Measurements from ENCODE around the gene ENTPD1.

The ENTPD1 gene

GRCh38 chr10:95794195-95794594 is 38.2 kb downstream of the ENTPD1 start:
- Histone ChIP-seq H3K4me1 (ENCODE audit: control insufficient read depth in 2 of 2, insufficient read depth in 1 of 2, low read depth in 1 of 2, low read length in 2 of 2) (peaks cover 0 to 7% of the 10 kb centered on the region in 2 donors), H3K9me3 (replicated peaks in 1 of 2; ENCODE audit: control insufficient read depth in 2 of 2, insufficient read depth in 1 of 2, low read depth in 1 of 2, low read length in 2 of 2) (no peaks in the 10 kb centered on the region), H3K27ac (replicated peaks; ENCODE audit: low read length) (no peak overlapping the region), H3K14ac (ENCODE audit: low read length) (no peak overlapping the region), H3K4me3 (ENCODE audit: low read length in 2 of 2) (no peak overlapping the region), H4K8ac (ENCODE audit: low read depth, low read length) (no peak overlapping the region), H2BK5ac (ENCODE audit: low read length) (no peak overlapping the region), H3K23ac (ENCODE audit: low read depth, low read length, poor library complexity) (no peak overlapping the region), H3K36me3 (replicated peaks in 1 of 2; ENCODE audit: control insufficient read depth in 2 of 2, insufficient read depth in 2 of 2, low read length in 2 of 2) (no peaks in the 10 kb centered on the region), H3K9ac (ENCODE audit: low read depth, low read length, poor library complexity) (no peak overlapping the region), H4K91ac (ENCODE audit: low read depth, low read length, poor library complexity) (no peak overlapping the region), H3K18ac (ENCODE audit: low read length) (no peak overlapping the region), H2AK5ac (ENCODE audit: low read depth, low read length) (no peak overlapping the region), H3K79me1 (ENCODE audit: low read depth, low read length) (no peaks in the 10 kb centered on the region), H2BK12ac (ENCODE audit: low read length) (no peak overlapping the region), H2AFZ (ENCODE audit: low read length) (no peak overlapping the region), H3K4ac (ENCODE audit: low read length) (no peak overlapping the region), H2BK120ac (ENCODE audit: low read depth, low read length) (no peak overlapping the region), H3K27me3 (ENCODE audit: control insufficient read depth in 3 of 3, insufficient read depth in 3 of 3, low read depth in 1 of 3, low read length in 3 of 3) (no peaks in the 10 kb centered on the region), H3K4me2 (ENCODE audit: insufficient read depth, low read length, poor library complexity, severe bottlenecking) (no peak overlapping the region), H2BK15ac (ENCODE audit: low read length) (no peak overlapping the region)
- DNase-seq (ENCODE audit: low spot score): no peak
- WGBS, 2 donors (ENCODE audit: extremely low coverage in 2 of 2, insufficient read length in 2 of 2, insufficient replicate concordance in 1 of 2): no CpG with 5 or more reads among the region's 3 CpGs

- no peak overlapping the region for H3K4ac ChIP-seq (ENCODE audit: low read length)
- no peak overlapping the region for H3K27ac ChIP-seq (replicated peaks; ENCODE audit: low read length)
- H3K4me3 ChIP-seq (ENCODE audit: low read length in 2 of 2): no peak overlapping the region
- no peak overlapping the region for H4K8ac ChIP-seq (ENCODE audit: low read depth, low read length)
- no peak overlapping the region for H2BK5ac ChIP-seq (ENCODE audit: low read length)
- no peak overlapping the region for H4K91ac ChIP-seq (ENCODE audit: low read depth, low read length, poor library complexity)
- no peak overlapping the region for H2BK120ac ChIP-seq (ENCODE audit: low read depth, low read length)
- H3K4me1 ChIP-seq (ENCODE audit: control insufficient read depth in 2 of 2, insufficient read depth in 1 of 2, low read depth in 1 of 2, low read length in 2 of 2): peaks cover 0 to 7% of the 10 kb centered on the region in 2 donors
- no peak overlapping the region for H3K18ac ChIP-seq (ENCODE audit: low read length)
- no peak overlapping the region for H3K9ac ChIP-seq (ENCODE audit: low read depth, low read length, poor library complexity)
- H3K23ac ChIP-seq (ENCODE audit: low read depth, low read length, poor library complexity): no peak overlapping the region
- no peak overlapping the region for H3K14ac ChIP-seq (ENCODE audit: low read length)
- H3K27me3 ChIP-seq (ENCODE audit: control insufficient read depth in 3 of 3, insufficient read depth in 3 of 3, low read depth in 1 of 3, low read length in 3 of 3): no peaks in the 10 kb centered on the region
- H2BK15ac ChIP-seq (ENCODE audit: low read length): no peak overlapping the region
- H2BK12ac ChIP-seq (ENCODE audit: low read length): no peak overlapping the region
- no peak overlapping the region for H2AFZ ChIP-seq (ENCODE audit: low read length)
- no peaks in the 10 kb centered on the region for H3K36me3 ChIP-seq (replicated peaks in 1 of 2; ENCODE audit: control insufficient read depth in 2 of 2, insufficient read depth in 2 of 2, low read length in 2 of 2)
- no peak overlapping the region for H2AK5ac ChIP-seq (ENCODE audit: low read depth, low read length)
- H3K9me3 ChIP-seq (replicated peaks in 1 of 2; ENCODE audit: control insufficient read depth in 2 of 2, insufficient read depth in 1 of 2, low read depth in 1 of 2, low read length in 2 of 2): no peaks in the 10 kb centered on the region
- WGBS, 2 donors (ENCODE audit: extremely low coverage in 2 of 2, insufficient read length in 2 of 2, insufficient replicate concordance in 1 of 2): no CpG with 5 or more reads among the region's 3 CpGs
- DNase-seq (ENCODE audit: low spot score): no peak
- no peak overlapping the region for H3K4me2 ChIP-seq (ENCODE audit: insufficient read depth, low read length, poor library complexity, severe bottlenecking)
- H3K79me1 ChIP-seq (ENCODE audit: low read depth, low read length): no peaks in the 10 kb centered on the region
These were observed 39.6 kb downstream of the ENTPD1 start for GRCh38 chr10:95795602-95796001.

GRCh38 chr10:95796504-95796903 is 40.5 kb downstream of the ENTPD1 start:
- peaks cover 0 to 7% of the 10 kb centered on the region in 2 donors for H3K4me1 ChIP-seq (ENCODE audit: control insufficient read depth in 2 of 2, insufficient read depth in 1 of 2, low read depth in 1 of 2, low read length in 2 of 2)
- H2AFZ ChIP-seq (ENCODE audit: low read length): no peak overlapping the region
- no peak overlapping the region for H3K18ac ChIP-seq (ENCODE audit: low read length)
- no peak overlapping the region for H2BK15ac ChIP-seq (ENCODE audit: low read length)
- H4K8ac ChIP-seq (ENCODE audit: low read depth, low read length): no peak overlapping the region
- H3K79me1 ChIP-seq (ENCODE audit: low read depth, low read length): no peaks in the 10 kb centered on the region
- no peak overlapping the region for H3K4me2 ChIP-seq (ENCODE audit: insufficient read depth, low read length, poor library complexity, severe bottlenecking)
- H3K27me3 ChIP-seq (ENCODE audit: control insufficient read depth in 3 of 3, insufficient read depth in 3 of 3, low read depth in 1 of 3, low read length in 3 of 3): no peaks in the 10 kb centered on the region
- no peak overlapping the region for H3K23ac ChIP-seq (ENCODE audit: low read depth, low read length, poor library complexity)
- no peak for DNase-seq (ENCODE audit: low spot score)
- H3K9ac ChIP-seq (ENCODE audit: low read depth, low read length, poor library complexity): no peak overlapping the region
- no peak overlapping the region for H2BK5ac ChIP-seq (ENCODE audit: low read length)
- no peaks in the 10 kb centered on the region for H3K9me3 ChIP-seq (replicated peaks in 1 of 2; ENCODE audit: control insufficient read depth in 2 of 2, insufficient read depth in 1 of 2, low read depth in 1 of 2, low read length in 2 of 2)
- H3K36me3 ChIP-seq (replicated peaks in 1 of 2; ENCODE audit: control insufficient read depth in 2 of 2, insufficient read depth in 2 of 2, low read length in 2 of 2): no peaks in the 10 kb centered on the region
- no peak overlapping the region for H2BK12ac ChIP-seq (ENCODE audit: low read length)
- H3K14ac ChIP-seq (ENCODE audit: low read length): no peak overlapping the region
- H3K27ac ChIP-seq (replicated peaks; ENCODE audit: low read length): no peak overlapping the region
- H3K4me3 ChIP-seq (ENCODE audit: low read length in 2 of 2): no peak overlapping the region
- H4K91ac ChIP-seq (ENCODE audit: low read depth, low read length, poor library complexity): no peak overlapping the region
- no peak overlapping the region for H2AK5ac ChIP-seq (ENCODE audit: low read depth, low read length)
- H2BK120ac ChIP-seq (ENCODE audit: low read depth, low read length): no peak overlapping the region
- no peak overlapping the region for H3K4ac ChIP-seq (ENCODE audit: low read length)

- no peak overlapping the region for H3K23ac ChIP-seq (ENCODE audit: low read depth, low read length, poor library complexity)
- no peak overlapping the region for H3K18ac ChIP-seq (ENCODE audit: low read length)
- no peak overlapping the region for H3K27ac ChIP-seq (replicated peaks; ENCODE audit: low read length)
- H3K9me3 ChIP-seq (replicated peaks in 1 of 2; ENCODE audit: control insufficient read depth in 2 of 2, insufficient read depth in 1 of 2, low read depth in 1 of 2, low read length in 2 of 2): no peaks in the 10 kb centered on the region
- H4K8ac ChIP-seq (ENCODE audit: low read depth, low read length): no peak overlapping the region
- H4K91ac ChIP-seq (ENCODE audit: low read depth, low read length, poor library complexity): no peak overlapping the region
- no peak overlapping the region for H2BK15ac ChIP-seq (ENCODE audit: low read length)
- no peak overlapping the region for H2BK120ac ChIP-seq (ENCODE audit: low read depth, low read length)
- no peak overlapping the region for H2AK5ac ChIP-seq (ENCODE audit: low read depth, low read length)
- no peak for DNase-seq (ENCODE audit: low spot score)
- H3K4me3 ChIP-seq (ENCODE audit: low read length in 2 of 2): no peak overlapping the region
- H2BK5ac ChIP-seq (ENCODE audit: low read length): no peak overlapping the region
- H3K4me2 ChIP-seq (ENCODE audit: insufficient read depth, low read length, poor library complexity, severe bottlenecking): no peak overlapping the region
- no peak overlapping the region for H3K9ac ChIP-seq (ENCODE audit: low read depth, low read length, poor library complexity)
- no peaks in the 10 kb centered on the region for H3K27me3 ChIP-seq (ENCODE audit: control insufficient read depth in 3 of 3, insufficient read depth in 3 of 3, low read depth in 1 of 3, low read length in 3 of 3)
- H2BK12ac ChIP-seq (ENCODE audit: low read length): no peak overlapping the region
- H3K79me1 ChIP-seq (ENCODE audit: low read depth, low read length): no peaks in the 10 kb centered on the region
- no peak overlapping the region for H2AFZ ChIP-seq (ENCODE audit: low read length)
- H3K14ac ChIP-seq (ENCODE audit: low read length): no peak overlapping the region
- no peak overlapping the region for H3K4ac ChIP-seq (ENCODE audit: low read length)
- H3K4me1 ChIP-seq (ENCODE audit: control insufficient read depth in 2 of 2, insufficient read depth in 1 of 2, low read depth in 1 of 2, low read length in 2 of 2): peaks cover 0 to 4% of the 10 kb centered on the region in 2 donors
- H3K36me3 ChIP-seq (replicated peaks in 1 of 2; ENCODE audit: control insufficient read depth in 2 of 2, insufficient read depth in 2 of 2, low read length in 2 of 2): no peaks in the 10 kb centered on the region
These were observed 42.3 kb downstream of the ENTPD1 start for GRCh38 chr10:95798096-95798855.
